Measurements from ENCODE around the gene POMC. TPM values are rescaled to one million over a fixed set of nuclear protein-coding genes. Genes with fewer than 3 reads are reported as not detected.
"Not testable (repeated sequence)": the region's sequence is repeated elsewhere in the genome, so short reads cannot be mapped to it uniquely, and the experiment has no call there.

The POMC gene
- 3.5 TPM for total RNA-seq
- polyA plus RNA-seq (ENCODE audit: insufficient read depth in 1 of 8, insufficient read length in 8 of 8, low replicate concordance in 1 of 8), result 1 to 10 TPM; 2.4 to 6.8 (median 3.4) TPM
- long read RNA-seq, donor 1, result 0 reads
- long read RNA-seq, donor 2, result 0 reads
- long read RNA-seq, donor 3, result 0 reads
- long read RNA-seq, donor 4, result 0 reads
- long read RNA-seq, donor 5, partial matches to known transcripts, result 9 of 9 reads
- long read RNA-seq, donor 5, other reads (novel, unspliced or antisense), result 0 of 9 reads
- long read RNA-seq, donor 6, partial matches to known transcripts, result 35 of 35 reads
- long read RNA-seq, donor 6, other reads (novel, unspliced or antisense), result 0 of 35 reads
- long read RNA-seq, donor 7, partial matches to known transcripts, result 13 of 13 reads
- long read RNA-seq, donor 7, other reads (novel, unspliced or antisense), result 0 of 13 reads
- long read RNA-seq, donor 8, result 0 reads
- long read RNA-seq, donor 9, partial matches to known transcripts, result 11 of 11 reads
- long read RNA-seq, donor 9, other reads (novel, unspliced or antisense), result 0 of 11 reads
- long read RNA-seq, donor 10, result 0 reads
- long read RNA-seq, donor 11, result 0 reads

DNA sequence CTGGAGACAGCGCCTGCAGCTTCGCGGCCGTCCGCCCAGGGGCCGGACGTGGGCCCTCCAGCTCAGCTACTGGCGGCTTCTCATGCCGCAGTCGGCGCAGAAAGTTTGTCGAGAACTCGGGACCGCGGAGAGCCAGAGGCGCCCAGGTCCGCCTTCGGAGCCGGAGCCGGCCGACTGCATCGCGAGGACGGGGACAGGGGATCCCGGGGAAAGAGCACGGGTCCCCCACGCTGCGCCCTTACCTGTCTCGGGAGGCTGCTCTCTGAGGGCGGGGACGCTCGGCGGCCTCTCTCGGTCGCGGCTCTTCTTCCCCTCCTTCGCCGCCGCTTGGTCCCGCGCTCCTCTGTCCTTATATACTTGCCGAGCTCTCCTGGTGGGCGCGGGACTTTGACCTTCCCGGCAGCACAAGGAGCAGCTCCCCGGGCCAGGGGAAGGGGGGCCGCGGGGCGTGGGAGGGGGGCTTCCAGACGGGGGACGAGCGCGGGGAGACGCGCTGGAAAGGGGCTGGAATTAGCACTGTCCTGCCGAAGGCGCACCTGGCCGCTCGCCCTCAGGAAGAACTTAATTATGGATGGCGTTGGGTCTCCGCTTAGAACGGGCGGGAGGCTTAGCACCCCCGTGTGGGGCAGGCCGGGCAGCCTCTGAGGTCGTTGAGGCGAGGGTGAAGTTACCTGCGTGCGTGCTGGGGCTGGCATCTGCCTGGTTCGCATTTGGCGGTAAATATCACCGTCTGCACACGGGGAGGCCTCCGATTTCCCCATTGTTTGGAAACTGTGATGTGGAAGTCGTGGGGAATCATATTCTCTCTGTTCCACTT lies at the start of gene POMC:
Gene POMC, minus strand, starts transcription at position 325 of the 817 bp plus-strand sequence. CDS start 3,808 bp downstream, outside the sequence.
- no peak within 1 kb of the TSS for H3K27ac ChIP-seq (ENCODE audit: low read length)
- peak within 1 kb of the TSS; percentile 42 for H3K4me3 ChIP-seq (ENCODE audit: low read length)
- H3K27me3 ChIP-seq (ENCODE audit: control insufficient read depth, insufficient read depth, low read length), result peaks cover 70% of the 10 kb centered on the region
- H3K4me1 ChIP-seq (ENCODE audit: control insufficient read depth, insufficient read depth, low read length), result peaks cover 15% of the 10 kb centered on the region
- no peaks in the 10 kb centered on the region for H3K36me3 ChIP-seq (ENCODE audit: control insufficient read depth, insufficient read depth, low read length)
- peaks cover 3% of the 10 kb centered on the region for H3K9me3 ChIP-seq (replicated peaks; ENCODE audit: control insufficient read depth, low read depth, low read length)
- WGBS (ENCODE audit: insufficient coverage), result 1% methylated on average over 71 of the region's 75 CpGs
- DNase-seq, result peak; percentile 40

DNA sequence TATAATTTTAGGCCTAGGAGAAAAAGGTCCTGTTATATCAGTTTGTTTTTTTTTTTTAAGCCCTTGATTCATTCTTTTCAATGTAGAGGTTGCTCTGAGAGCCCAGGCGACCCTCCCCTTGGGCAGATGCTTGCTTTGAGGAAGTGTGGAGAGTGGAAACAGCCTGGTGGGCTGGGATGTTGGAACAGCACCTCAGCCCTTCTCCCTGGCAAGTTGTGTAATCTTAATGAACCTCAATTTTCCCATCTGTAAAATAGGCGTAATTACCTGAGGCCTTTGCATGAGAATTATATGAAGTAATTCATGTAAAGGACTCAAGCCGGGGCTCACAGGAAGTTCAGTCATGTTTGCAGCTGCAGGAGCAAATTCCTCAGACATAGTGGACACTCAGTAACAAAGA lies 49.7 kb upstream of the POMC start:
- no peaks in the 10 kb centered on the region for H3K9me3 ChIP-seq (replicated peaks; ENCODE audit: control insufficient read depth, low read depth, low read length)
- no peaks in the 10 kb centered on the region for H3K36me3 ChIP-seq (ENCODE audit: control insufficient read depth, insufficient read depth, low read length)
- H3K4me1 ChIP-seq (ENCODE audit: control insufficient read depth, insufficient read depth, low read length), result no peaks in the 10 kb centered on the region
- WGBS (ENCODE audit: insufficient coverage), result 64% methylated on average over 1 of the region's 3 CpGs
- DNase-seq, result no peak
- H3K27ac ChIP-seq (ENCODE audit: low read length), result no peak overlapping the region
- no peaks in the 10 kb centered on the region for H3K27me3 ChIP-seq (ENCODE audit: control insufficient read depth, insufficient read depth, low read length)
- H3K4me3 ChIP-seq (ENCODE audit: low read length), result no peak overlapping the region

DNA sequence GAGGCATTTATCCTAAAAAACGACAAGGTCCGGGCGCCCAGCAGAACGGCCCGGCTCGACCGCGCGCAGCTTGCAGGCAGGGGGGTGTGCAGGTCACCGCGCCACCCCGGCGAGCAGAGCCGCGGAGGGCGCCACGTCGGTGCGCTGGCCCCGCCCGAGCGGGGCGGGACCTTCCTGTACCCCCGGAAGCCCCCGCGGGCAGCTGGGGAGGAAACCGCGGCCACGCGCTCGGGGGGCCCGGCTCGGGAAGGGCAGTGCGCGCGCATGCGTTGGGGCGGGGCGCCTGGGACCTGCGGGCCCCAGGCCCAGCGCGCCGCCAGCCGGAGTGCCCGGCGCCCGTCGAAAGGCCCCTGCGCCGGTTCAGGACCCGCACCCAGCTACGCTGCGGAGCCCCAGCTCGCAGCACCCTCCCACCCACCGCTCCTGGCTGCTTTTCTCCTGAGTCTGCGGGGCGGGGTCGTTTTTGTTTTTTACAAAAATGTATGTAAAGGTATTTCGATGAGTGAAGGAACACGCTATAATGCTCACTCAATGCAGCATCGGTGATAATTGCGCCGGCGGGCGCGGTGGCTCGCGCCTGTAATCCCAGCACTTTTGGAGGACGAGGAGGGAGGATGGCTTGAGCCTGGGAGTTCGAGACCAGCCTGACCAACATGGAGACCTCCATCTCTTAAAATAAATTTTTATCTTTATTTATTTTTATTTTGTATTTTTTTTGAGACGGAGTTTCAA lies 47.7 kb upstream of the POMC start:
- Histone ChIP-seq H3K36me3 (ENCODE audit: control insufficient read depth, insufficient read depth, low read length) (no peaks in the 10 kb centered on the region), H3K27me3 (ENCODE audit: control insufficient read depth, insufficient read depth, low read length) (no peaks in the 10 kb centered on the region), H3K4me1 (ENCODE audit: control insufficient read depth, insufficient read depth, low read length) (no peaks in the 10 kb centered on the region), H3K4me3 (ENCODE audit: low read length) (peak overlapping the region; percentile 67), H3K27ac (ENCODE audit: low read length) (peak overlapping the region; percentile 92), H3K9me3 (replicated peaks; ENCODE audit: control insufficient read depth, low read depth, low read length) (no peaks in the 10 kb centered on the region)
- peak; percentile 95 for DNase-seq
- WGBS (ENCODE audit: insufficient coverage), result under 1% methylated on average over 61 of the region's 71 CpGs

DNA sequence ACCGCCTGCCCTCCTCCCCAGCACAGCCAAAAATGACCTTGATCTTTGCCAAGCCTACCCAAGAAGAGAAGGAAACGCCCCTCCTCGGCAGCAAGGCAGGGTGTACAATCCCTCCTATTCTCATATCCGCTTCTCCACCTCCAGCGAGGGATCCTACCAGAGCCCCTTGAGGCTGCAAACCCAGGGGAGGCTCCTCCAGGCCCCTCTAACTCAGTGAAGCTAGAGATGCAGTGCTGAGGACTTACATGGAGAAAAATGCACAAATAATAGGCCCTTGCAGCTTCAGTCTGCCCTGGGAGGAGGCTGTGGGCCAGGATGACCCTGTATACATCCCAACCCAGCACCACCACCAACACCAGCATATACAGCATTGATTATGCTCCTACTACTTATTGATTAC lies 46.9 kb upstream of the POMC start:
- no CpG with 5 or more reads among the region's 5 CpGs for WGBS (ENCODE audit: insufficient coverage)
- peak; percentile 29 for DNase-seq
- H3K27ac ChIP-seq (ENCODE audit: low read length), result peak overlapping the region; percentile 92
- no peaks in the 10 kb centered on the region for H3K9me3 ChIP-seq (replicated peaks; ENCODE audit: control insufficient read depth, low read depth, low read length)
- peak overlapping the region; percentile 67 for H3K4me3 ChIP-seq (ENCODE audit: low read length)
- H3K4me1 ChIP-seq (ENCODE audit: control insufficient read depth, insufficient read depth, low read length), result no peaks in the 10 kb centered on the region
- no peaks in the 10 kb centered on the region for H3K27me3 ChIP-seq (ENCODE audit: control insufficient read depth, insufficient read depth, low read length)
- H3K36me3 ChIP-seq (ENCODE audit: control insufficient read depth, insufficient read depth, low read length), result no peaks in the 10 kb centered on the region

DNA sequence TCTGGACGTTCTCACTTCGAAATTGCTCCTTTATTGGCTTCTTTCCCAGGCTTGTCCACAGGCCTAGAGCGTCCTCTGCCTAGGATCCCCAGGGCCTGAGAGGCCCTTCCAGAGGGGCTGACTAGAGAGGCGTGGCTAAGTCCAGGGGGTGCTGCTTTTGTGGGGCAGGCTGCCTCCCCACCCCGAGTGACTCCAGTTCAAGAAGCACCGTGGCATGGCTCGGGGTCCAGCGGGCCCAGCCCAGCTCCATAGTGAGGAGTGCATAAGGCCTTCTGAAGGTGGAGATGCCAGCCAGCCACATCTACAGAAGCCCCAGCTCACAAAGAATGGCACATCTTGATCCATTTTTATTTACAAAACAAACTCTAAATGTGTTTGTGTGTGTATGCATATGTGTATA lies 44.8 kb upstream of the POMC start:
- Histone ChIP-seq H3K9me3 (replicated peaks; ENCODE audit: control insufficient read depth, low read depth, low read length) (no peaks in the 10 kb centered on the region), H3K4me3 (ENCODE audit: low read length) (no peak overlapping the region), H3K27ac (ENCODE audit: low read length) (no peak overlapping the region), H3K4me1 (ENCODE audit: control insufficient read depth, insufficient read depth, low read length) (peaks cover 9% of the 10 kb centered on the region), H3K36me3 (ENCODE audit: control insufficient read depth, insufficient read depth, low read length) (no peaks in the 10 kb centered on the region), H3K27me3 (ENCODE audit: control insufficient read depth, insufficient read depth, low read length) (no peaks in the 10 kb centered on the region)
- no peak for DNase-seq
- 8% methylated on average over 2 of the region's 8 CpGs for WGBS (ENCODE audit: insufficient coverage)

DNA sequence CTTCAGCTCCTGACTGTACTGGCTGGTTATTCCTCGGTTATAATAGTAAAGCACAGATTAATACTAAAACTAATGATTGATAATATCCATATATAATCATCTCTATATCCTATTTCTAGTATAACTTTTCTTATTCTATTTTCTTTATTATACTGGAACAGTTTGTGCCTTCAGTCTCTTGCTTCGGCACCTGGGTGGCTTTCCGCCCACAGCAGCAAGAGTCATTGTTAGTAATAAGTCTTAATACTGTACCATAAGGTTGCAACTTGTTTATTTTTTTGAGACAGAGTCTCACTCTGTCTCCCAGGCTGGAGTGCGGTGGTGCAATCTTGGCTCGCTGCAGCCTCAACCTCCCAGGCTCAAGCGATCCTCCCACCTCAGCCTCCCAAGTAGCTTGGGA lies 42.5 kb upstream of the POMC start:
- H3K9me3 ChIP-seq (replicated peaks; ENCODE audit: control insufficient read depth, low read depth, low read length); H3K27me3 ChIP-seq (ENCODE audit: control insufficient read depth, insufficient read depth, low read length); H3K36me3 ChIP-seq (ENCODE audit: control insufficient read depth, insufficient read depth, low read length); H3K4me3 ChIP-seq (ENCODE audit: low read length); DNase-seq; H3K27ac ChIP-seq (ENCODE audit: low read length): not testable (repeated sequence)
- 97% methylated on average over 3 of the region's 6 CpGs for WGBS (ENCODE audit: insufficient coverage)
- H3K4me1 ChIP-seq (ENCODE audit: control insufficient read depth, insufficient read depth, low read length), result peaks cover 15% of the 10 kb centered on the region

DNA sequence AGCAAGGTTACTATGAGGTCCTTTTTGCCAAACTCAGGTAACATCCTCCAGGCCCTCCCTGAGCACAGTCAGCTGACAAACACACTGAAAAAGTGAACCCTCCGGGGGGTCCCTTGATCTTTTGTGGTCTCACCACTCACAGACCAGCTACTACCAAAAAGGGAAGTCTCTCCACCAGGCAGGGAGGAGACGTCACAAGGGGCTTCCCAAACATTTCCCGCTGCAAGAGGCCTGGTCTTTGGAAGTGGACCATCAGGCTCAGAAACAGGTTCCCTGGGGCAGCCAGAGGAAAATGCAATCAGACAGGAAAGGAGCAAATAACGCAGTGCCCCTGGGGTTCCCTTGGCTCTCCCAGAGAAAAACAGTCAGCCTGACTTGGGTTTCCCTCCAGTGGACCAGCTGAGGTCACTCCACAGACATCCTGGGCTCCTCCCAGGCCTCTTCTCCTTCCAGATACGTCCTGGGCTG lies 38.7 kb upstream of the POMC start:
- no peak overlapping the region for H3K4me3 ChIP-seq (ENCODE audit: low read length)
- peaks cover 15% of the 10 kb centered on the region for H3K4me1 ChIP-seq (ENCODE audit: control insufficient read depth, insufficient read depth, low read length)
- no peak overlapping the region for H3K27ac ChIP-seq (ENCODE audit: low read length)
- H3K9me3 ChIP-seq (replicated peaks; ENCODE audit: control insufficient read depth, low read depth, low read length), result no peaks in the 10 kb centered on the region
- DNase-seq, result peak; percentile 27
- no peaks in the 10 kb centered on the region for H3K36me3 ChIP-seq (ENCODE audit: control insufficient read depth, insufficient read depth, low read length)
- WGBS (ENCODE audit: insufficient coverage), result 42% methylated on average over 5 of the region's 5 CpGs
- H3K27me3 ChIP-seq (ENCODE audit: control insufficient read depth, insufficient read depth, low read length), result peaks cover 5% of the 10 kb centered on the region

DNA sequence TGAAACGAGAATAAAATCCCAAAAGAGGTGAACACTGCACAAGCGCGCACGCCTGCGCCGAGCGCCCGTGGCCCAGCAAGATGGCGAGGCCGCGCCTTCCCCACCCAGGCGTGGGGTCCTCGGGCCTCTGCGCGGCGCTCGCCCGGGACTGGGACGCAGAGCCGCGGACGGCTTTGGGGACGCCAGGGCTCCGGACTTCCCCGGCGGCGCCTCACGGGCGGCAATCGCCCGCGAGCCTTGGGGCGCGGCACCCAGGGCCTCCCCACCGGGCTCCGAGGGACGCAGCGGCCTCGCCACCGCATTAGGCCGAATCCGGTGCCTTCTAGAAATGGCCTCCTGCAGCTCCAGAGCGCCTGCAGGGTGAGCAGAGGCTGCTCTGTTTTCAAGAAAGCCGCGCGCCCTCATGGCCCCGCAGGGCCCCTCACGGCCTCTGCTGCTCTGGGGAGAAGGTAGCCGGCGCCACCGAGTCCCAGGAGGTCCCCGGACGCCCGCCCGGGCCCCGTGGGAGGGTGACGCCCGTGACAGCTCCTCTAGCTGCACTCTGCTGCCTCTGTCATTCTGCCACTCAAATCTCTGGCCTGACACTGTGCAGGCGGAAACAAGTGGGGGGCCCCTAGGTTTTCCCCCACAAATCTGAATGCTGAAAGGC lies 35.9 kb upstream of the POMC start:
- WGBS (ENCODE audit: insufficient coverage), result 20% methylated on average over 54 of the region's 59 CpGs
- DNase-seq, result no peak

DNA sequence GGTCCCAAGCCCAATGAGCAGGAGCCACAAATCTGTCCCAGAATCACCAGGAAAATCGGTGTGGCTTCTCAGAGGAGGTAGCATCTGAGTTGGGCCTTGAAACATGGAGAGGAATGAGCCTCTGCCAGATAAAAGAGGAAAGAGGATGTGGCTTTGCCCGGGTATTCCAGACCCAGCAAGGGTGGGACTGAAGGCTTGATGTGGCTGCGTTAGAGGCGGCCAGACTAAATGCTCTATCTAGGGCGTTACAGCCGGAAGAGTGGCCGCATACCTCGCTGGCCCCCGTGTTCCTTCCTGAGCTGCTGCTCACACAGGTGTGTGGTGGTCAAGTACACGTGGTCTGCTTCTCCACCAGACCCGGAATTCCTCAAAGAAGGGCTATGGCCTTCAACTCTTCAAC lies 33.9 kb upstream of the POMC start:
- WGBS (ENCODE audit: insufficient coverage), result 66% methylated on average over 5 of the region's 11 CpGs
- H3K4me3 ChIP-seq (ENCODE audit: low read length), result no peak overlapping the region
- H3K27me3 ChIP-seq (ENCODE audit: control insufficient read depth, insufficient read depth, low read length), result peaks cover 7% of the 10 kb centered on the region
- H3K36me3 ChIP-seq (ENCODE audit: control insufficient read depth, insufficient read depth, low read length), result no peaks in the 10 kb centered on the region
- no peak for DNase-seq
- peaks cover 13% of the 10 kb centered on the region for H3K4me1 ChIP-seq (ENCODE audit: control insufficient read depth, insufficient read depth, low read length)
- no peaks in the 10 kb centered on the region for H3K9me3 ChIP-seq (replicated peaks; ENCODE audit: control insufficient read depth, low read depth, low read length)
- no peak overlapping the region for H3K27ac ChIP-seq (ENCODE audit: low read length)

More for the DNA sequence above, 35.9 kb upstream of the POMC start:
- H3K27ac ChIP-seq (ENCODE audit: low read length), result no peak overlapping the region
- no peaks in the 10 kb centered on the region for H3K36me3 ChIP-seq (ENCODE audit: control insufficient read depth, insufficient read depth, low read length)
- no peaks in the 10 kb centered on the region for H3K9me3 ChIP-seq (replicated peaks; ENCODE audit: control insufficient read depth, low read depth, low read length)
- H3K27me3 ChIP-seq (ENCODE audit: control insufficient read depth, insufficient read depth, low read length), result peaks cover 5% of the 10 kb centered on the region
- no peak overlapping the region for H3K4me3 ChIP-seq (ENCODE audit: low read length)
- peaks cover 7% of the 10 kb centered on the region for H3K4me1 ChIP-seq (ENCODE audit: control insufficient read depth, insufficient read depth, low read length)

Data from muscle of leg (tissue), 16 donors.